Hippocampal formation (tissue), 2 donors: ENCODE data around the gene PARD3B.
"Not testable (repeated sequence)": the region's sequence is repeated elsewhere in the genome, so short reads cannot be mapped to it uniquely, and the experiment has no call there.

ENCODE experiments used
- DNase-seq, 2 donors: peaks; one replicate each; lab custom pipeline; 2025; lab: John Stamatoyannopoulos, UW

Gene PARD3B

GRCh38 chr2:205188239-205189138 lies 643.2 kb downstream of the PARD3B start:
- DNase-seq: peak in 1 of 2 donors; percentile 31

- no peak for DNase-seq
Measured at GRCh38 chr2:205189301-205189700, 644.0 kb downstream of the PARD3B start.

- no peak for DNase-seq
Measured at GRCh38 chr2:205190528-205190927, 645.3 kb downstream of the PARD3B start.

GRCh38 chr2:205193125-205193835 lies 648.0 kb downstream of the PARD3B start:
- DNase-seq: no peak

GRCh38 chr2:205193836-205194228 lies 648.6 kb downstream of the PARD3B start:
- no peak for DNase-seq

- no peak for DNase-seq
Measured at GRCh38 chr2:205197468-205198139, 652.3 kb downstream of the PARD3B start.

- no peak for DNase-seq
Measured at GRCh38 chr2:205198140-205198525, 652.9 kb downstream of the PARD3B start.

GRCh38 chr2:205199165-205199850 lies 654.0 kb downstream of the PARD3B start:
- no peak for DNase-seq

GRCh38 chr2:205210494-205210893 lies 665.2 kb downstream of the PARD3B start:
- DNase-seq: no peak

GRCh38 chr2:205212357-205212756 lies 667.1 kb downstream of the PARD3B start:
- DNase-seq: no peak

- no peak for DNase-seq
Measured at GRCh38 chr2:205216092-205216491, 670.8 kb downstream of the PARD3B start.

GRCh38 chr2:205216580-205216979 lies 671.3 kb downstream of the PARD3B start:
- no peak for DNase-seq

- no peak for DNase-seq
Measured at GRCh38 chr2:205217004-205217403, 671.7 kb downstream of the PARD3B start.

- DNase-seq: no peak
Measured at GRCh38 chr2:205218056-205218455, 672.8 kb downstream of the PARD3B start.

- not testable (repeated sequence) for DNase-seq
Measured at GRCh38 chr2:205218816-205219215, 673.5 kb downstream of the PARD3B start.

- DNase-seq: no peak
Measured at GRCh38 chr2:205220559-205220958, 675.3 kb downstream of the PARD3B start.

- no peak for DNase-seq
Measured at GRCh38 chr2:205232086-205232485, 686.8 kb downstream of the PARD3B start.

- DNase-seq: no peak
Measured at GRCh38 chr2:205235434-205235833, 690.2 kb downstream of the PARD3B start.

- no peak for DNase-seq
Measured at GRCh38 chr2:205237524-205237923, 692.2 kb downstream of the PARD3B start.

GRCh38 chr2:205245001-205245400 lies 699.7 kb downstream of the PARD3B start:
- no peak for DNase-seq

GRCh38 chr2:205245652-205246051 lies 700.4 kb downstream of the PARD3B start:
- DNase-seq: no peak

GRCh38 chr2:205259121-205259520 lies 713.8 kb downstream of the PARD3B start:
- DNase-seq: no peak
